ENCODE data around the gene OR10V1.

Gene OR10V1

GRCh38 chr11:59713745-59714144 lies at the start of gene OR10V1:
TSS of gene OR10V1 (minus strand) at chr11:59713845. CDS start at chr11:59713845, 0 bp downstream.
- in situ Hi-C loops (cut with MboI; ENCODE audit: low sequenced_read_pairs) = no loop called here

DNA sequence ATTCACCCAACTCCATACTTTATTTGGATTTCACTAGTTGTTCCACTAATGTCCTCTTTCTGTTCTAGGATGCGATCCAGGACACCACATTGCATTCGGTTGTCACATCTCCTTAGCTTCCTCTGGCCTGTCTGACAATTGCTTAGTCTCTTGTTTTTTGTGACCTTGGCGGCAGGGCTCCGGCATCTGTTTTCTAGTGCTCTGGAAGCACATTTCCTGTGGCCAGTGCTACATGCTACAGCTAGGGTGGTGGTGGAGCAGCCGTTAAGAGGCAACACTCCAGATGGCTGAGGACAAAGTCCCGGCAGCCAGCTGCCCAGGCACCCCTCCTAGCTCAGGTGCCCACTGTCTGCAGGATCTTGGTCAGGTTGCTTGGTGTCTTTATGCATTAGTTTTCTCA lies 48.3 kb upstream of the OR10V1 start:
- in situ Hi-C loops (cut with MboI; ENCODE audit: low sequenced_read_pairs) = no loop called here

DNA sequence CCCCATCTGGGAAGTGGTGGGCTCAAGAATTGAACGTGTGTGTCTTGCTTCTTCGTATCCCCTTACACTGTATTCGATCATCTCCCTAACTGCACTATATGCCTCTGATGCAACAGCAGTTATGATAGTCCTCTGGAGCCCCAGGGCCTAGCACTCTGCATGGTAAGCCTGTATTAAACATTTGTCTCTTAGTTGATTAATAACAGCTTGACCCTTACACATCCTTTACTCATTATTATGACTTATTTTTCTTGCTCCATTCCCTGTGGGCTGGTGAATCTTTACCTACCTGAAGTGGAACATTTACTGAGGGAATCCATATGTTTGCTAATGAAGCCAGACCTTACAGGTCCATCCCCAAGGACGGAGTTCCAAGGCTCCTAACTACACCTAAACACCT lies 47.1 kb upstream of the OR10V1 start:
- in situ Hi-C loops (cut with MboI; ENCODE audit: low sequenced_read_pairs) = no loop called here

- in situ Hi-C loops (cut with MboI; ENCODE audit: low sequenced_read_pairs) = loop anchor here (5.0 kb wide), 1 partner anchor 42 kb away; no protein-coding TSS in a partner anchor
Observed at GRCh38 chr11:59759900-59760299, 46.3 kb upstream of the OR10V1 start.

- in situ Hi-C loops (cut with MboI; ENCODE audit: low sequenced_read_pairs) = loop anchor here (5.0 kb wide), 1 partner anchor 44 kb away; no protein-coding TSS in a partner anchor
Observed at GRCh38 chr11:59758401-59759037, 44.9 kb upstream of the OR10V1 start.

GRCh38 chr11:59756845-59757244 lies 43.2 kb upstream of the OR10V1 start:
- in situ Hi-C loops (cut with MboI; ENCODE audit: low sequenced_read_pairs) = loop anchor here (5.0 kb wide), 1 partner anchor 45 kb away; no protein-coding TSS in a partner anchor

DNA sequence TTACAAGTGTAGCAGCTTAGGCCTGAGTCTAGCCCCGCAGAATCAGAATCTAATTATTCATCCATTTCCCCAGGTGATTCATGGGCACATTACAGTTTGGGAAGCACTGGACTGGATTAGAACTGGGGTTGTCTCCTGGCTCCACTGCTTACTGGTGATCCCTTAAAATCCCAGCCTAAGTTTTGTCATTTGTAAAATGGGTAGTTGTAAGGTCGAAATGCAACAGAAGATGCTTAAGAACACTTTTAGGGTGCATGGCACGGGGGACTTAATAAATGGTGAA lies 42.9 kb upstream of the OR10V1 start:
- in situ Hi-C loops (cut with MboI; ENCODE audit: low sequenced_read_pairs) = loop anchor here (5.0 kb wide), 1 partner anchor 46 kb away; no protein-coding TSS in a partner anchor

- in situ Hi-C loops (cut with MboI; ENCODE audit: low sequenced_read_pairs) = loop anchor here (5.0 kb wide), 1 partner anchor 46 kb away; no protein-coding TSS in a partner anchor
Observed at GRCh38 chr11:59755701-59756557, 42.3 kb upstream of the OR10V1 start.

DNA sequence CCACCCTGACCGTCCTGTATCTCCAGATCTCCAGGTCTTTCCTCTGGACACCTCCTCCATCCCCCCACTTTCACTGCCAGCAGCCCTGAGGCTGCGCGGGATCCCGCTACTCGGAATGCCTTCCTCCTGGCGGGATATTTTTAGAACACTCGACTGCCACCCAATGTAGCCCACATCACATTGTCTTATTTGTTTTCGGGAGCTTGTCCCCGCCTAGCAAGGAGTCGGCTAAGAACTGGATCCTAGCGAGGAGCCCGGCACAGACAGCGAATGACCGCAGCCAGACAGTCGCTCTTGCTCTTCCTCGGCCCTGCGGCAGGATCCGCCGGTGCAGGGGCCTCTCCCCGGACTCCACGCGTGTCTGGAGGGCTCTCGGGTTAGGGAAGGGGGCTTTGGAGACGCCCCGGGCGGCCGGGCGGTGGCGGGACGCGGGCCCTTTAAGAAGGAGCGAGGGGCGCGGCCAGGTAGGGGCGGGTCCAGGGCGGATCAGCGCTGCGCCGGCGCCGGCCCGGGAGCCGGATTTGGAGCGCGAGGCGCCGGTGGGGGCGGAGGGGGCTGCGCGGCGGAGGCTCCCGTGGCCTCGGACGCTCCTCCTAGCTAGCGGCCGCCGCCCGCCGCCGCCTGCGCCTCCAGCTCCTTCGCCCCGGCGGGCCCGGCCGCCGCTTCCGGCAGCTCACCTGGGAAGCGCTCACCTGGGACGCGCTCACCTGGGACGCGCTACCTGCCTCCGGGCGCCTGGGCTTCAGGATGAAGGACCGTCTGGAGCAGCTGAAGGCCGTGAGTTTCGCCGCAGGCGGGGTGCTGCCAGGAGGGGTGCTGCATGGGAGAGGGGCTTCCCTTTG lies 41.4 kb upstream of the OR10V1 start, which contains the start of gene STX3:
STX3 (plus strand) TSS at position 518 of the 842 bp plus-strand sequence; CDS start at position 748, 230 bp downstream.
- in situ Hi-C loops (cut with MboI; ENCODE audit: low sequenced_read_pairs) = loop anchor here (5.0 kb wide), 1 partner anchor 47 kb away; no protein-coding TSS in a partner anchor

DNA sequence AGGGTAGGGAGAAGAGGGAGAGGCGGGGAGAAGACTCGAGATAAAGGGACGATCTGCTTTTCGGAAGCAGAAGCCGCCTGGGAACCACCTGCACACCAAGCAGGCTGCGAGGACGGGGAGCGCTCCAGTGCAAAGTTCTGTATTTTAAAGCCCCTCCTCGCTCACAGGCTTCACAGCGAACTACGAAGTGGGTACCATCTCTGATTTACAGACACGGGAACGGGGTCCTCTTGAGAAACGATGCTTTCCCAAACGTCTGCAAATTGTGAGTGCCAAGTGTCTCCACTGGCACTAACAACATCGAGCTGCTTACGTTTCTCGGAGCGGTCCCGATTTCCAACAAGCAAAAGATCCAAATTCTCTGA lies 40.8 kb upstream of the OR10V1 start:
- in situ Hi-C loops (cut with MboI; ENCODE audit: low sequenced_read_pairs) = no loop called here

DNA sequence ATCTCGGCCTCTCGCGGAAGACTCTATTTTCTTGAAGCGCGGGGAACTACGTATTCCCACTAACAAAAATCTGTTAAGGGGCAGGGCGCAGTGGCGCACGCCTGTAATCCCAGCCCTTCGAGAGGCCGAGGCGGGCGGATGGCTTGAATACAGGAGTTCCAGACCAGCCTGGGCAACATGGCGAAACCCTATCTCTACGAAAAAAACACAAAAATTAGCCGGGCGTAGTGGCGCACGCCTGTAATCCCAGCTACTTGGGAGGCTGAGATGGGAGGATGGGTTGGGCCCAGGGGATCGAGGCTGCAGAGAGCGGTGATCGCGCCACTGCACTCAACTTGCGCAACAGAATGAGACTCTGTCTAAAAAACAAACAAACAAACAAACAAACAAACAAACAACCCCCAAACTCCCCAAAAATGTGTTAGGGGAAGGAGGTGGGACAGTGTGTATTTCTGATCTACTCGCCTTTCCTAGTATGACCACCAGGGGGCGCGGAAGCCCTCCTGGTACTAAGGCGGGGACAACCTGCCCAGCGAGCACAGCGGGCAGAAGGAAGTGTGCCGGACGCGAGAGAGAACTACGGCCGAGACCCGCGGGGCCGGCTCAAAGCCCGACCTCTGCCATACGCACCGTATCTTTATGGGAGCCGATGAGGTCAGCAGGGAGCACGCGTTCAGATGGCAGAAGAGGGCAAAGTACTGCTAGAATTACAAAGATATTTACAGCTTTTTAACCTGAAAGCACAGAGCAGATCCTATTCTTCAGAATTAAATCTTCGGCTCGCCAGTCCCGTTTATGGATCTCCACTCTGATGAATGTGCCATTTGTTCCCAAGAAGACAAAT lies 40.2 kb upstream of the OR10V1 start:
- in situ Hi-C loops (cut with MboI; ENCODE audit: low sequenced_read_pairs) = no loop called here

DNA sequence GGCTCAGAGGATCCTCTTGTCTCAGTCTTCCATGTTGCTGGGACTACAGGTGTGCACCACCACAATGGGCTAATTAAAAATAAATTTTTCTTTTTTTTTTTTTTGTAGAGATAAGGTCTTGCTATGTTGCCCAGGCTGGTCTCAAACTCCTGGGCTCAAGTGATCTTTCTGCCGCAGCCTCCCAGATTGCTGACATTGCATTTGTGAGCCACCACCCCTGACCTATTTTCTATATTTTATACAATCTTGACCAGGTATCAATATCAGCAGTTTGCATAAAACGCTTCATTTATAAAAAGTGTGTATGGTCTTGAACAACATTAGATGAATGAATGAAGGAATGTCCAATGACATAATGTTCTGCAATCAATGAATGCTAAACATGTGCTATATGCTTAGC lies 32.5 kb upstream of the OR10V1 start:
- in situ Hi-C loops (cut with MboI; ENCODE audit: low sequenced_read_pairs) = no loop called here

DNA sequence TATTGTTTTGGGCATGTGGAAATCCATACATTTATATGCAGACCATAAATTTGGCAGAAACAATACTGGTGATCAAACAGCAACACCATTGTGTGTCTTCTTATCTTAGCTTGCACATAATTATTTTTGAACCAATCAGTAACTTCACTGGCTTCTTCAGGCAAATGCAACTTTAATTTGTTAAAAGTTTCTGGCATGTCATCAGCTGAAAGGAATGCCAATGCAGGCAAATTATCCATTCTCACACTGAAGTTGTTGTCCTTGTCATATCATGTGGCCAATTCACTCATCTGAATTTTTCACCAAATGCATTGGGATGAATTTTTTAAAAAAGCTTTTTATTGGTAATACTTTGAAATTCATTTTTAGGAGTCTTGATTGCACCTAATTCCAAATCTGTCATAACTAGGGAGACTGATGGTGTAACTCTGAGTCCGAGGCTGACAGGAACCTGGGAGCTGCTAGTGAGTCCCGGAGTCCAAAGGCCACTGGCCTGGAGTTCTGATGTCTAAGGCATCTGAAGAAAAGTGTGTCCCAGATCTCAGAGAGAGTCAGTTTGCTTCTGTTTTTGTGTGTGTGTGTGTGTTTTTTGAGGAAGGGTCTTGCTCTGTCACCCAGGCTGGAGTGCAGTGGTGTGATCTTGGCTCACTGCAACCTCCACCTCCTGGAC lies 17.4 kb upstream of the OR10V1 start:
- in situ Hi-C loops (cut with MboI; ENCODE audit: low sequenced_read_pairs) = no loop called here

DNA sequence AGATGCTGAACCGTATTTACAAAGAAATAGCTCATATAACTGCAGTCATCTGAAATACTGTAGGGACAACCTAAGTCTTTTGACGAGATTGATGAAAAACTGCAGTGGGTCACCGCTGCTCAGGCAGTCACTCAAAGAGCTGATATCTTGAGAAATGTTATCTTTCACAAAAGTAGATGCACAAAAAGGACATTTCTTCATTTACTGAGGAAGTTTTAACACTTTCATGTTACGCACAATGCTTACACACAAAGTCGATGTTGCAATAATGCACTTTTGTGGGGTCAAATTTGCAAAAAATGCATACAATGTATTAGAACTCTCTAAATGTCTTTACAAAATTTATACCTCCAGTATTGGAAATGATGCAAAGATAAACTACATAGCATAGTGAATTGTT lies 16.2 kb upstream of the OR10V1 start:
- in situ Hi-C loops (cut with MboI; ENCODE audit: low sequenced_read_pairs) = no loop called here

GRCh38 chr11:59728913-59729312 lies 15.3 kb upstream of the OR10V1 start:
- in situ Hi-C loops (cut with MboI; ENCODE audit: low sequenced_read_pairs) = no loop called here

- in situ Hi-C loops (cut with MboI; ENCODE audit: low sequenced_read_pairs) = no loop called here
Observed at GRCh38 chr11:59728154-59728553, 14.5 kb upstream of the OR10V1 start.

- in situ Hi-C loops (cut with MboI; ENCODE audit: low sequenced_read_pairs) = no loop called here
Observed at GRCh38 chr11:59727426-59727825, 13.8 kb upstream of the OR10V1 start.

GRCh38 chr11:59724066-59724465 lies 10.4 kb upstream of the OR10V1 start:
- in situ Hi-C loops (cut with MboI; ENCODE audit: low sequenced_read_pairs) = no loop called here

- in situ Hi-C loops (cut with MboI; ENCODE audit: low sequenced_read_pairs) = no loop called here
Observed at GRCh38 chr11:59719556-59719955, 5.9 kb upstream of the OR10V1 start.

- in situ Hi-C loops (cut with MboI; ENCODE audit: low sequenced_read_pairs) = no loop called here
Observed at GRCh38 chr11:59716051-59716450, 2.4 kb upstream of the OR10V1 start.
